GM18519 (cell line): ENCODE data around the gene NSD2.
"Not testable (repeated sequence)": the region's sequence is repeated elsewhere in the genome, so short reads cannot be mapped to it uniquely, and the experiment has no call there.

Experiments
- ATAC-seq: cut with Tn5 transposase; IDR thresholded peaks from one replicate; pipeline ENCODE4 v1.9.1; 2021; ENCODE audit warnings: mild to moderate bottlenecking, moderate library complexity; ENCODE audit not compliant: unreplicated experiment, low FRiP score

Gene NSD2

GRCh38 chr4:1993718-1994516 lies 122.7 kb downstream of the NSD2 start:
- ATAC-seq = not testable (repeated sequence)

GRCh38 chr4:1994938-1995337 lies 123.7 kb downstream of the NSD2 start:
- no peak for ATAC-seq

- no peak for ATAC-seq
These were observed 125.8 kb downstream of the NSD2 start for GRCh38 chr4:1996866-1997611.

- ATAC-seq = no peak
These were observed 126.5 kb downstream of the NSD2 start for GRCh38 chr4:1997712-1998111.

- no peak for ATAC-seq
These were observed 127.1 kb downstream of the NSD2 start for GRCh38 chr4:1998296-1998695.

GRCh38 chr4:1999308-1999707 lies 128.1 kb downstream of the NSD2 start:
- not testable (repeated sequence) for ATAC-seq

- not testable (repeated sequence) for ATAC-seq
These were observed 132.2 kb downstream of the NSD2 start for GRCh38 chr4:2003361-2003760.

- no peak for ATAC-seq
These were observed 135.2 kb downstream of the NSD2 start for GRCh38 chr4:2006367-2006766.

- no peak for ATAC-seq
These were observed 135.9 kb downstream of the NSD2 start for GRCh38 chr4:2006956-2007653.

GRCh38 chr4:2007804-2008670 lies 136.8 kb downstream of the NSD2 start:
- no peak for ATAC-seq

GRCh38 chr4:2008671-2008920 lies 137.4 kb downstream of the NSD2 start:
- no peak for ATAC-seq

- ATAC-seq = peak; percentile 73
These were observed 137.9 kb downstream of the NSD2 start, which contains the start of gene NELFA for GRCh38 chr4:2008921-2009650. Gene NELFA, minus strand, starts transcription at chr4:2008974. Its CDS starts 15 bp downstream, at chr4:2008959.

- no peak for ATAC-seq
These were observed 138.5 kb downstream of the NSD2 start for GRCh38 chr4:2009651-2010233.

GRCh38 chr4:2011583-2011982 lies 140.4 kb downstream of the NSD2 start:
- no peak for ATAC-seq

GRCh38 chr4:2015008-2015407 lies 143.8 kb downstream of the NSD2 start:
- ATAC-seq = no peak

- not testable (repeated sequence) for ATAC-seq
These were observed 150.3 kb downstream of the NSD2 start for GRCh38 chr4:2021358-2022018.

- no peak for ATAC-seq
These were observed 153.5 kb downstream of the NSD2 start for GRCh38 chr4:2024683-2025082.

GRCh38 chr4:2025817-2026216 lies 154.6 kb downstream of the NSD2 start:
- ATAC-seq = no peak

GRCh38 chr4:2027120-2027519 lies 155.9 kb downstream of the NSD2 start:
- not testable (repeated sequence) for ATAC-seq
